HCT116 (cell line): ENCODE data around the gene SLC25A52. TPM values are rescaled to one million over a fixed set of nuclear protein-coding genes. Genes with fewer than 3 reads are reported as not detected.

Experiments
- ATAC-seq: fragments of 200-7000 bp; cut with Tn5 transposase; 2 replicates; pipeline ENCODE4 v1.9.1; 2020; ENCODE audit warnings: mild to moderate bottlenecking, moderate library complexity
- BruUV-seq: library from RNA; stranded (reverse); fragments of 400-500 nt; replicated peaks from 2 replicates; lab custom pipeline; 2021; lab: Mats Ljungman, UMichigan
- CTCF ChIA-PET: fragments of 300-600 bp; sonication (Branson Sonifier 250); formaldehyde crosslinking; loops from one replicate; lab custom pipeline; 2021; ENCODE audit warnings: antibody characterized with exemption; lab: Charles Lee
- POLR2A ChIA-PET: fragments of 300-600, 350-600 bp; sonication (Branson Sonifier 250); formaldehyde crosslinking; loops from one replicate; lab custom pipeline; 2021; ENCODE audit warnings: antibody characterized with exemption; lab: Charles Lee
- RAD21 ChIA-PET, 2 experiments: fragments of 300-600 bp; sonication (Branson Sonifier 250); formaldehyde crosslinking; loops; one replicate each; lab custom pipeline; 2023; ENCODE audit warnings: low total read pairs in 2 of 2; ENCODE audit not compliant: uncharacterized antibody in 2 of 2, unreplicated experiment in 2 of 2, low non-redundant PET in 1 of 2; lab: Charles Lee
- DNase-seq: peaks from one replicate; pipeline ENCODE4 v3.0.0-alpha.2; 2010; ENCODE audit warnings: low read depth, low spot score
- H2AFZ ChIP-seq: fragments of 200-600 bp; shearing (Covaris generic), sonication (generic); 2 replicates; pipeline ENCODE4 v1.6.1; 2017; ENCODE audit warnings: low read depth, mixed run types, mixed read lengths, antibody characterized with exemption, low read length; ENCODE audit not compliant: poor library complexity, severe bottlenecking
- H3K27ac ChIP-seq: 2 replicates; pipeline ENCODE4 v1.5.1; 2012; ENCODE audit warnings: low read depth, low read length
- H3K27me3 ChIP-seq: fragments of 200-600 bp; sonication (generic); 2 replicates; pipeline ENCODE4 v1.6.1; 2016; ENCODE audit warnings: mixed run types, low read length, mixed read lengths; ENCODE audit not compliant: insufficient read depth
- H3K36me3 ChIP-seq, 2 experiments: fragments of 200-500 bp in 1 of 2; fragments of 200-600 bp in 1 of 2; sonication (Bioruptor generic) in 1 of 2; sonication (generic) in 1 of 2; 2 replicates each; pipeline versions ENCODE4 v1.5.1 to v1.6.1; 2014 to 2016; ENCODE audit warnings: low read length in 2 of 2, inconsistent platforms in 1 of 2, mixed read lengths in 1 of 2, mixed run types in 1 of 2; ENCODE audit not compliant: insufficient read depth in 2 of 2, control insufficient read depth in 1 of 2
- H3K4me1 ChIP-seq, 2 experiments: fragments of 200-600 bp in 1 of 2; sonication (generic) in 1 of 2; 2 replicates each; pipeline versions ENCODE4 v1.5.1 to v1.6.1; 2012 to 2017; ENCODE audit warnings: low read length in 2 of 2, inconsistent platforms in 1 of 2, mild to moderate bottlenecking in 1 of 2, mixed read lengths in 1 of 2, mixed run types in 1 of 2, moderate library complexity in 1 of 2; ENCODE audit not compliant: insufficient read depth in 2 of 2, control insufficient read depth in 1 of 2
- H3K4me2 ChIP-seq: fragments of 200-600 bp; sonication (generic); 2 replicates; pipeline ENCODE4 v1.6.1; 2017; ENCODE audit warnings: mixed run types, low read length, mixed read lengths
- H3K4me3 ChIP-seq, 2 experiments: fragments of 200-600 bp in 1 of 2; sonication (generic) in 1 of 2; replicated peaks in 1 of 2; 2 replicates each; pipeline ENCODE4 v1.5.1; 2011 to 2016; ENCODE audit warnings: low read length in 2 of 2, control low read depth in 1 of 2, low read depth in 1 of 2, mild to moderate bottlenecking in 1 of 2, mixed read lengths in 1 of 2, mixed run types in 1 of 2
- H3K79me2 ChIP-seq: fragments of 200-600 bp; sonication (generic); 2 replicates; pipeline ENCODE4 v1.6.1; 2017; ENCODE audit warnings: mild to moderate bottlenecking, mixed run types, low read length, moderate library complexity, mixed read lengths; ENCODE audit not compliant: insufficient read depth
- H3K9ac ChIP-seq: fragments of 200-600 bp; sonication (generic); 2 replicates; pipeline ENCODE4 v1.6.1; 2016; ENCODE audit warnings: low read length, mixed read lengths
- H3K9me2 ChIP-seq: fragments of 200-600 bp; sonication (generic), shearing (Covaris generic); 2 replicates; pipeline ENCODE4 v1.6.1; 2017; ENCODE audit warnings: mixed run types, mild to moderate bottlenecking, moderate library complexity; ENCODE audit not compliant: insufficient read depth
- H3K9me3 ChIP-seq, 2 experiments: fragments of 200-500 bp in 1 of 2; fragments of 200-600 bp in 1 of 2; sonication (Bioruptor generic) in 1 of 2; sonication (generic) in 1 of 2; 2 replicates each; pipeline ENCODE4 v1.6.1; 2014 to 2017; ENCODE audit warnings: low read length in 2 of 2, mixed read lengths in 2 of 2, inconsistent platforms in 1 of 2, low read depth in 1 of 2, mild to moderate bottlenecking in 1 of 2, mixed run types in 1 of 2, moderate library complexity in 1 of 2; ENCODE audit not compliant: control insufficient read depth in 1 of 2, insufficient read depth in 1 of 2
- H4K20me1 ChIP-seq: fragments of 200-600 bp; sonication (generic), shearing (Covaris generic); 2 replicates; pipeline ENCODE4 v1.6.1; 2017; ENCODE audit warnings: mixed run types, mild to moderate bottlenecking, moderate library complexity; ENCODE audit not compliant: insufficient read depth
- CBX3 ChIP-seq: IDR thresholded peaks from 2 replicates; pipeline ENCODE4 v1.6.1; 2012; ENCODE audit warnings: low read depth
- CEBPB ChIP-seq: IDR thresholded peaks from 2 replicates; pipeline ENCODE4 v1.6.1; 2012; ENCODE audit warnings: low read depth
- EGR1 ChIP-seq: IDR thresholded peaks from 2 replicates; pipeline ENCODE4 v1.6.1; 2012; ENCODE audit warnings: low read depth
- EZH2 ChIP-seq: fragments of 200-600 bp; sonication (generic); IDR thresholded peaks from 2 replicates; pipeline ENCODE4 v1.6.1; 2017; ENCODE audit warnings: antibody characterized with exemption, mixed run types
- FOSL1 ChIP-seq: IDR thresholded peaks from 2 replicates; pipeline ENCODE4 v1.6.1; 2012; ENCODE audit warnings: low read depth
- JUND ChIP-seq: IDR thresholded peaks from 2 replicates; pipeline ENCODE4 v1.6.1; 2012
- POLR2A ChIP-seq: IDR thresholded peaks from 2 replicates; pipeline ENCODE4 v1.7.0; 2011; ENCODE audit warnings: borderline replicate concordance; ENCODE audit not compliant: insufficient read depth, insufficient read length; ENCODE audit errors: extremely low read depth
- POLR2AphosphoS5 ChIP-seq: IDR thresholded peaks from 2 replicates; pipeline ENCODE4 v1.6.1; 2011; ENCODE audit warnings: mild to moderate bottlenecking, low read depth, low read length, moderate library complexity
- RAD21 ChIP-seq: IDR thresholded peaks from 2 replicates; pipeline ENCODE4 v1.6.1; 2012; ENCODE audit warnings: low read depth, mild to moderate bottlenecking
- SIN3A ChIP-seq: IDR thresholded peaks from 2 replicates; pipeline ENCODE4 v1.6.1; 2012; ENCODE audit warnings: low read depth
- SP1 ChIP-seq: IDR thresholded peaks from 2 replicates; pipeline ENCODE4 v1.6.1; 2012; ENCODE audit warnings: low read depth
- SRF ChIP-seq: IDR thresholded peaks from 2 replicates; pipeline ENCODE4 v1.6.1; 2012; ENCODE audit warnings: low read depth
- TCF7L2 ChIP-seq: IDR thresholded peaks from 2 replicates; pipeline ENCODE4 v1.7.0; 2011; ENCODE audit warnings: borderline replicate concordance, inconsistent platforms; ENCODE audit not compliant: insufficient read depth, insufficient read length; ENCODE audit errors: extremely low read depth
- YY1 ChIP-seq: IDR thresholded peaks from 2 replicates; pipeline ENCODE4 v1.6.1; 2011; ENCODE audit warnings: low read length, low read depth, moderate library complexity, mild to moderate bottlenecking; ENCODE audit not compliant: insufficient replicate concordance; ENCODE audit errors: extremely low read depth
- ZBTB33 ChIP-seq: IDR thresholded peaks from 2 replicates; pipeline ENCODE4 v1.6.1; 2011; ENCODE audit warnings: mild to moderate bottlenecking, low read length, moderate library complexity; ENCODE audit not compliant: insufficient replicate concordance; ENCODE audit errors: extremely low read depth
- ZFX ChIP-seq: fragments of 450-650 bp; IDR thresholded peaks from 2 replicates; pipeline ENCODE4 v1.6.1; 2017
- intact Hi-C: fragments of 100-400 bp; cut with micrococcal nuclease; formaldehyde crosslinking; loops from 2 replicates; pipeline ENCODE4 v1.10.0; 2022
- total RNA-seq: library from RNA; stranded (reverse); gene quantifications from one replicate; pipeline ENCODE4 v1.2.1, GENCODE V29; 2021; ENCODE audit not compliant: unreplicated experiment
- TF ChIP-seq, protein P1 (sequence below), 3 experiments: fragments of 200-600 bp in 1 of 3; sonication (generic) in 1 of 3; IDR thresholded peaks in 2 of 3; conservative IDR thresholded peaks in 1 of 3; 2 replicates each; pipeline ENCODE4 v1.5.1; 2012 to 2017; ENCODE audit warnings: low read depth in 2 of 3, low read length in 2 of 3, antibody characterized with exemption in 1 of 3, borderline replicate concordance in 1 of 3, control low read depth in 1 of 3, mild to moderate bottlenecking in 1 of 3, mixed read lengths in 1 of 3, mixed run types in 1 of 3, moderate library complexity in 1 of 3; ENCODE audit not compliant: insufficient read depth in 1 of 3

The SLC25A52 gene
- total RNA-seq, 1 experiment from 2014 or later, result not detected

- Histone ChIP-seq H3K79me2 (no peaks in the 10 kb centered on the region), H3K27ac (no peak overlapping the region), H3K9ac (no peak overlapping the region), H4K20me1 (no peaks in the 10 kb centered on the region), H3K27me3 (no peaks in the 10 kb centered on the region), H2AFZ (no peak overlapping the region), H3K9me3 (peaks cover 3 to 19% of the 10 kb centered on the region in 2 experiments; a peak in 2 of 4 replicates)
- intact Hi-C loops, result no loop called here
- ChIA-PET CTCF (no interaction called here), POLR2A (no interaction called here), RAD21 (interaction anchor here in 1 of 2 experiments (0.6 kb wide), 1 partner anchor 808 kb away, joined by 4 read pairs; no protein-coding TSS in a partner anchor)
- DNase-seq (peak; percentile 22), ATAC-seq (peak; percentile 49)
- no TSS peak for BruUV-seq
- TF ChIP-seq YY1 (no peak), RAD21 (peak; percentile 57)
- TF ChIP-seq, protein P1, sequence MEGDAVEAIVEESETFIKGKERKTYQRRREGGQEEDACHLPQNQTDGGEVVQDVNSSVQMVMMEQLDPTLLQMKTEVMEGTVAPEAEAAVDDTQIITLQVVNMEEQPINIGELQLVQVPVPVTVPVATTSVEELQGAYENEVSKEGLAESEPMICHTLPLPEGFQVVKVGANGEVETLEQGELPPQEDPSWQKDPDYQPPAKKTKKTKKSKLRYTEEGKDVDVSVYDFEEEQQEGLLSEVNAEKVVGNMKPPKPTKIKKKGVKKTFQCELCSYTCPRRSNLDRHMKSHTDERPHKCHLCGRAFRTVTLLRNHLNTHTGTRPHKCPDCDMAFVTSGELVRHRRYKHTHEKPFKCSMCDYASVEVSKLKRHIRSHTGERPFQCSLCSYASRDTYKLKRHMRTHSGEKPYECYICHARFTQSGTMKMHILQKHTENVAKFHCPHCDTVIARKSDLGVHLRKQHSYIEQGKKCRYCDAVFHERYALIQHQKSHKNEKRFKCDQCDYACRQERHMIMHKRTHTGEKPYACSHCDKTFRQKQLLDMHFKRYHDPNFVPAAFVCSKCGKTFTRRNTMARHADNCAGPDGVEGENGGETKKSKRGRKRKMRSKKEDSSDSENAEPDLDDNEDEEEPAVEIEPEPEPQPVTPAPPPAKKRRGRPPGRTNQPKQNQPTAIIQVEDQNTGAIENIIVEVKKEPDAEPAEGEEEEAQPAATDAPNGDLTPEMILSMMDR (IDR thresholded peaks at IDR 0.05 in 2 of 3, conservative IDR thresholded peaks at IDR 0.05 in 1 of 3; ENCODE audit: borderline replicate concordance in 1 of 3, insufficient read depth in 1 of 3, low read depth in 2 of 3, low read length in 2 of 3), result peak; percentile 48 to 93 (median 72); a peak in 5 of 6 replicates
- TF ChIP-seq, all 23 proteins: peak for 2
- no peak overlapping the region for H3K4me3 ChIP-seq
- no peak overlapping the region for H3K4me2 ChIP-seq
- H3K36me3 ChIP-seq, result no peaks in the 10 kb centered on the region; a peak in 1 of 4 replicates
- H3K9me2 ChIP-seq, result no peaks in the 10 kb centered on the region
- H3K4me1 ChIP-seq, result peaks cover 2 to 13% of the 10 kb centered on the region in 2 experiments; a peak in 3 of 4 replicates
These were observed 19.5 kb downstream of the SLC25A52 start for GRCh38 chr18:31741097-31741735.

DNA sequence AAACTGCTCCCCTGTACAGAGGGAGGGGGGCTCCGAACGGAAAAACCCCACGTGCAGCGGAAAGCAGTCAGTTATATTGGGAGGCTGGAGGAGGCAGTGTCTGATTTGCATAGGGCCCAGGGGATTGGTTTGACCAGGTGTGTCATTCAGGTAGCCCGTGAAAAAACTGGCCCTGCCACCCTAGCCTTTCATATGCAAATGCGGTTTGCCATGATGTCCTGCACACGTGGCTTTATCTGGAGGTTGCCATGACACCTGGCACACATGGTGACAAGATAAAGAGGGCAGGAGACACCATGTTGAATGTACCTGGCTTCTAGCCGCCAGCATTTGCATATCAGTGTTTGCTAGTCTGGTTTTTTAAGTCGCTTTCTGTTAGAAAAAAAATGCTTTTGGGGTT is 20.5 kb downstream of the SLC25A52 start:
- Histone ChIP-seq H3K36me3 (no peaks in the 10 kb centered on the region; a peak in 1 of 4 replicates), H3K4me1 (peaks cover 2 to 13% of the 10 kb centered on the region in 2 experiments; a peak in 3 of 4 replicates), H3K4me3 (no peak overlapping the region), H3K4me2 (no peak overlapping the region), H2AFZ (no peak overlapping the region), H3K27me3 (no peaks in the 10 kb centered on the region), H3K27ac (no peak overlapping the region), H4K20me1 (no peaks in the 10 kb centered on the region), H3K79me2 (no peaks in the 10 kb centered on the region), H3K9ac (no peak overlapping the region), H3K9me3 (peaks cover 3 to 19% of the 10 kb centered on the region in 2 experiments; a peak in 2 of 4 replicates), H3K9me2 (no peaks in the 10 kb centered on the region)
- intact Hi-C loops, result no loop called here
- DNase-seq, result no peak
- TF ChIP-seq EZH2 (no peak), CEBPB (no peak), RAD21 (no peak), ZBTB33 (no peak), SIN3A (no peak), POLR2A (no peak), YY1 (no peak), TCF7L2 (no peak), CBX3 (no peak), JUND (no peak), POLR2AphosphoS5 (no peak), SP1 (no peak), FOSL1 (no peak), SRF (no peak), ZFX (no peak), EGR1 (no peak)
- CTCF ChIA-PET, result no interaction called here
- RAD21 ChIA-PET, result no interaction called here
- BruUV-seq, result no TSS peak
- POLR2A ChIA-PET, result no interaction called here
- no peak for ATAC-seq
